ENCODE results near the gene PRELID3B.
"Not testable (repeated sequence)": the region's sequence is repeated elsewhere in the genome, so short reads cannot be mapped to it uniquely, and the experiment has no call there.

PRELID3B gene

DNA sequence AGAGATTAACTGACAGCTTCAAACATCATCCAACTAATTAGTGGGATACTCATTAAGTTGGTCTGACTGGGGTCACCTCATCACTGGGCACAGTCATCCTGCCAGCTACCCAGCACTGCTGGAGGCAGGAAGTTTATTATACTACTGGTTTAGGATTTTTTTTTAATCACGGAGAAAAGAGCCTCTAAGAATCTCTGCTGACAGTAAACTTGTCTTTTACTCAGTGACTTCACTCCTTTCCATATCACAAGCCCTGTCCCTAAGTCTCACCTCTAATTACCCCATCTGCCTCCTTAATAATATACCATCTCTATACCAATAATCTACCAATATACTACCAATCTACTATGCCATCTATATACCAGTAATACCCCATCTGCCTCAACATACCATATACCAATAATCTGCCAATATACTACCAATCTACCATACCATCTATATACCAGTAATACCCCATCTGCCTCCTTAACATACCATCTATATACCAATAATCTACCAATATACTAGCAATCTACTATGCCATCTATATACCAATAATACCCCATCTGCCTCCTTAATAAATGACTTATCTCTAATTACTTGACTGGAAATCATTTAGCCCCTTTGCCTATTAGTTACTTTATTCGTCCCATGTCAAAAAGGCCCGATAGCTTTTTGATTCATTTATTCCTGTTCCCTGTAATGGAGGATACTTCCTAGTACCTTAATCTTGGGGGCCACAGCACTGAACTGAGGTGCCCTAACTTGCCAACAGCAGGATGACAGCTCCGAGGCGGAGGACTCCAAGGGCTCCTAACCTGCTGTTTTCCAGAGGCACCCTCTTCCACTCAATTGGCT lies 15.5 kb downstream of the PRELID3B start:
- no peak for DNase-seq (ENCODE audit: low read depth in 3 of 3)

DNA sequence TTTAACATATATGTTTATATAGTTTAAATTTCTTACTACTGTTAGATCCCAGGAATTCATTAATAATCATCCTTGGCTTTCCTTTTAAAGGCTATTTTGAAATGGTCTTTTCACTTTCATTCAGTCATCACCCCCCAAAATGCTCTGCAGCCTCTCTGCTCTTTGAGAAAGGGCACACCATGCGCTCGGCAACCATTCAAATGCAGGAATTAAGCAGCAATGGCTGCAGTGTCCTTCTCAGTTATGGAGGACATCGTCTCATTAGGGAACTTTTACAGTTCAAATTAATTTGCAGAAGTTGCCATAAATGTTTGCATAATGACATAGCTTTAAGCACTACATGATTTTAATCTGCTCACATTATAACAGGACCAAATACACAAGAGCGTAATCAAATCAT lies 17.1 kb downstream of the PRELID3B start:
- DNase-seq (ENCODE audit: low read depth in 3 of 3), result no peak

DNA sequence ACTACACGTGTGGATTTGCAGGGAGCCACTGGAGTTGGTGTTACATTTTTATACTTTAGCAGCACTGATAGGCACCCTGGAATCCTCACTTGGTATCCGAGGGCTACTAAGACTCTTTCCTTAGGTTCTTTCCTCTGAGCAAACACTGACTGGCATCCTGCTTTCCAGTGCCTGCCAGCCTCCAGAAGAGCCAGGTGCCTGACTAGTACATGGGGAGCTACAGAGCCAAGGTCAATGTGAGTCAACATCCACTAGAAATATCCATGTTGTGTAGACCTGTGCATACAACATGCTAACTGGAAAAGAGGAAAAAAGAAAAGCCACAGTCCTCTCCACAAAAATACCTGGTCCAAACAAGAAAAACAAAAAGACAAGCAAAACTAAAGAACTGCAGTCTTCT lies 17.5 kb downstream of the PRELID3B start:
- no peak for DNase-seq (ENCODE audit: low read depth in 3 of 3)

DNA sequence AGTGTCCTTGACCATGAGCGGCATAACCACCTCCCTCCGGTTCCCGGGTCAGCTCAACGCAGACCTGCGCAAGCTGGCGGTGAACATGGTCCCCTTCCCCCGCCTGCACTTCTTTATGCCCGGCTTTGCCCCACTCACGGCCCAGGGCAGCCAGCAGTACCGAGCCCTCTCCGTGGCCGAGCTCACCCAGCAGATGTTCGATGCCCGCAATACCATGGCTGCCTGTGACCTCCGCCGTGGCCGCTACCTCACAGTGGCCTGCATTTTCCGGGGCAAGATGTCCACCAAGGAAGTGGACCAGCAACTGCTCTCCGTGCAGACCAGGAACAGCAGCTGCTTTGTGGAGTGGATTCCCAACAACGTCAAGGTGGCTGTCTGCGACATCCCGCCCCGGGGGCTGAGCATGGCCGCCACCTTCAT lies 18.5 kb downstream of the PRELID3B start:
- DNase-seq (ENCODE audit: low read depth in 3 of 3), result no peak

DNA sequence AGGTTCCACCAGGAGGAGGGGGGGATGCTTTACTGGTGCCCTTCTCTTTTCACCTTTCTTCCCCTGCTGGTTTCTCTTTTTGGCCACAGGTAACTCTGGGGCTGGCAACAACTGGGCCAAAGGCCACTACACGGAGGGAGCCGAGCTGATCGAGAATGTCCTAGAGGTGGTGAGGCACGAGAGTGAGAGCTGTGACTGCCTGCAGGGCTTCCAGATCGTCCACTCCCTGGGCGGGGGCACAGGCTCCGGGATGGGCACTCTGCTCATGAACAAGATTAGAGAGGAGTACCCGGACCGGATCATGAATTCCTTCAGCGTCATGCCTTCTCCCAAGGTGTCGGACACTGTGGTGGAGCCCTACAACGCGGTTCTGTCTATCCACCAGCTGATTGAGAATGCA lies 19.0 kb downstream of the PRELID3B start:
- DNase-seq (ENCODE audit: low read depth in 3 of 3), result no peak

DNA sequence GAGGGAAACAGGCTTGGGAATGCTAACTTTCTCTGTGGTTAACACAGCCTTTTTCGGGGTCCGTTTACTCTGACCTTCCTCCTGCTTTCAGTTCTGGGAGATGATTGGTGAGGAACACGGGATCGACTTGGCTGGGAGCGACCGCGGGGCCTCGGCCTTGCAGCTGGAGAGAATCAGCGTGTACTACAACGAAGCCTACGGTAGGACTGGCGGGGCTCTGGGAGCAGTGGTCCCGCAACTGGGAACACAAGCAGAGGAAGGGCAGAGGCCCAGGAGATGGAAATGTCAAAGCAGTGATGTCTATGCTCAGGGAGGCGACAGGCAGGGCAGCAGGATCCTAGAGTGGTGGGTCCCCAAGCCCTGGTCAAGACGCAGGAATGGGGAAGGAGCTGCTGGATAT lies 19.8 kb downstream of the PRELID3B start:
- no peak for DNase-seq (ENCODE audit: low read depth in 3 of 3)

DNA sequence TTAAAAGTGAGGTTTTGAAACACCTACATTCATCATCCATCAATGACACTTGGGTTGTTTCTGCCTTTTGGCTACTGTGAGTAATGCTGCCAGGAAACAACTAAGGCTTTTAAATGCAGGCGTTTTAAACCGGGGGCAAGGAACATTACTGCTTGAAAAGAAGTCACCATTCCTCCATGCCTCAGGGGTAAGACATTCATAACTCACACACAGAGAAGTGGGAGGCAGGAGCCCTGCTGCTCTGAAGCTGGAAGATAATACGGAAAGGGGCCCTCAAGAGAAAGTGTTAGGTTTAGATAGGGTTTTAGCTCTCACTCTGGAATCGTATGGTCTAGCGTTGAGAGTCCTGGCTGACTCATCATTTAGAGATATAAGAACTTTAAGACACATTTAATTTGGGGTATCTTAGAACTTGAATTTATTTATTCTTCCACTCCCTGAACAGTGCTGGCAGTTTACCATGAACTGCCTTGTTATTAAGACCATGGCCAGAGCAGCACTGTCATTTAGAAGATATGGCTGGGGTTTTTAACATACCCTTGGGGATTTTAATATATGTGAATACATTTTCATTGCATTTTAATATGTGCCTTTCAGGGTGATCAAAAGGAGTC lies 21.5 kb downstream of the PRELID3B start:
- no peak for DNase-seq (ENCODE audit: low read depth in 3 of 3)

DNA sequence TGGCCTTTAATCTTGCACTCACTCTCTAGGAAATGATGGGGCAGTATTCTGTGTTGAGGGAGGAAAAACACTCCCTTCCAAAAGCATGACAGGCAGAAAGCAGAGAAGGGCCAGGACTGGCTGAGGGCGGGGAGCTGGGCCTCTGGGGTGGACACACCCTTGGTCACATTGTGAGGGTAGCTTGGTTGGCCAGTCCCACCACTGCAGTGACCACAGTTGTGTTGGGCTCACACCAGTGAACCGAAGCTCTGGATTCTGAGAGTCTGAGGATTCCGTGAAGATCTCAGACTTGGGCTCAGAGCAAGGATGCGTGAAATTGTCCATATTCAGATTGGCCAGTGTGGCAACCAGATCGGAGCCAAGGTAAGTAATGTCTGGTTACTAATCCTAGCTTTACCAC lies 23.4 kb downstream of the PRELID3B start, which contains the start of gene TUBB1:
TSS of gene TUBB1 (plus strand) at position 213 of the 400 bp plus-strand sequence. CDS start at position 307, 94 bp downstream.
- DNase-seq (ENCODE audit: low read depth in 3 of 3), result no peak

DNA sequence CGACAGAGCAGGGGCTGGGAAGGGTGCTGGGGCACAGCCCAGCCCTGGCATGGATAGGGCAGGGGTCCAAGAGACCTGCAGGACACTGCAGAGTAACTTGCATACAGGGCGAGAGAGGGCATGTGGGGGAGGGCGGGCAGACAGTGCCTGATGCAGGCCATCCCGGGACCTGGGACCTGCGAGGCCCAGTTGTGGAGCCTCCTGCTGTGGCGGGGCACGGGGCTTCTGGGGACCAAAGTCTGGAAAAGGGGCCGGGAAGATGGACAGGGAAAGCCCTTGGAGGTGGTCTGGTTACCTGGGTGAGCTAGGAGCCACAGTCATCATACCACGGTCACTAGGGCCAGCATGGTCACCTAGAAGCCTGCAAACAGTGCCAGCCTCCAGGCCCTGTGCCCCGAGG lies 23.8 kb downstream of the PRELID3B start:
- no peak for DNase-seq (ENCODE audit: low read depth in 3 of 3)

DNA sequence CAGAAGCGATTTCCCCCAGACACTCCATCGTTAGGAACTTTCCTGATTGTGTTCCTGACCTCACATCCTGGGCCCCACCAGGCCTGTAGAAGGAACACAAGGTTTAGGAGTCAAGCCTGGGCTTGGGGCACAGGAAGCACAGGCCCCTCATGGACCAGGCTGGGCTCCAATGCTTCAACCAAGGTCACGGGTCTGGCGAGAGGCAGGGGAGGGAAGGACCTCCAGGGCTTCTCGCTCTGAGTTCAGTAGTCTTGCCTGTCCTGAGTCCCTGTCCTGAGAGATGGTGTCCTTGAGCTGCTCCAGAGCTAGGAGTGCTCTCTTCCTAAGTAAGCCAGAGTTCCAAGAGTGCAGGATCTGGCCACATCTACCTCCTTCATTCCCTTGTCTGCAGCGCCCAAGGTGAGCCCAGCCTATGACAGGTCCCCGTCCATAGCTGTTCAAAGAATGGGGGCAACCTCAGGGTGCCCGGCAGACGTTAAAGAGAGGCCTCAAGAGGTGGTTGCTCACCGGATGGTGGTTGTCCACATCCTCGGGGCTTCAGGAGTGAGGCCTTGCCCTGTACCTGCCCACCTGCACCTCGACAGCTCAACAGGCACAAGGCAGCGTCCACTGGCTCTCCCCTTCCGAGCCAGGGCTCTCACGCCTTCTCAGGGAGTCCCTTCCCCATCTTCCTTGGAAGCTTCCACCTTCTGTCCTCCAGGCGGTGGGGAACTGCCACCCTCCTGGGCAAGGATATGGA lies 24.9 kb downstream of the PRELID3B start:
- no peak for DNase-seq (ENCODE audit: low read depth in 3 of 3)

DNA sequence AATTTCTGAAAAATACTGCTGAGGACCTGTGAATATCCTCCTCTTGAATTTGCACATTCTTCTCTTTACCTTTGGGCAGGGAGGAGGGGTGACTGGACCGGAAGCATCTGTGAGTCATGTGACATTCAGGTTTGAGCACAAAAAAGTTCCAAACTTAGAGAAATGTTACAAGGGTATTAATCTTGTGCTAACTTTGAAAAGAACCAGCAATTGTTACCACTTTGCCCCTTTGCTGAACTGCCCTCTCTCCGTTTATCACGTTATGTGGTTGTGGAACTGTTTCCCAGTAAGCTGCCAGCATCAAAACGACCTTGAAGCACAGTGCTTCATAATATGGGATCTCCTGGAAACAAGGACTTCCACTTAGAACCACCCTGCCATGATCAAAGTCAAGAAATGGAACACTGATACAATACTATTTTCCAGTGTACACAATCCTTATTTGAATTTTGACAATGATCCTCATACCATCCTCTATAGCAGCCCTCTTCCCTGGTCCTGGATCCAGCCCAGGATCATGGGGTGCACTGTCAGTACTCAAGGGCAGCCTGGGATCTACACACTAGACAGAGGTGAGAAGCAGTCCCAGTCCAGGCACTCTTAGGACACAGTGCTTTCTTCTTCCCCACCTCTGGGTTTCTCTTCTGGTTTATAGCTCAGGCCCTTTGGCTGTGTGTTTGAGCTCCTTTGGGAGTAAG lies 25.6 kb downstream of the PRELID3B start:
- no peak for DNase-seq (ENCODE audit: low read depth in 3 of 3)

DNA sequence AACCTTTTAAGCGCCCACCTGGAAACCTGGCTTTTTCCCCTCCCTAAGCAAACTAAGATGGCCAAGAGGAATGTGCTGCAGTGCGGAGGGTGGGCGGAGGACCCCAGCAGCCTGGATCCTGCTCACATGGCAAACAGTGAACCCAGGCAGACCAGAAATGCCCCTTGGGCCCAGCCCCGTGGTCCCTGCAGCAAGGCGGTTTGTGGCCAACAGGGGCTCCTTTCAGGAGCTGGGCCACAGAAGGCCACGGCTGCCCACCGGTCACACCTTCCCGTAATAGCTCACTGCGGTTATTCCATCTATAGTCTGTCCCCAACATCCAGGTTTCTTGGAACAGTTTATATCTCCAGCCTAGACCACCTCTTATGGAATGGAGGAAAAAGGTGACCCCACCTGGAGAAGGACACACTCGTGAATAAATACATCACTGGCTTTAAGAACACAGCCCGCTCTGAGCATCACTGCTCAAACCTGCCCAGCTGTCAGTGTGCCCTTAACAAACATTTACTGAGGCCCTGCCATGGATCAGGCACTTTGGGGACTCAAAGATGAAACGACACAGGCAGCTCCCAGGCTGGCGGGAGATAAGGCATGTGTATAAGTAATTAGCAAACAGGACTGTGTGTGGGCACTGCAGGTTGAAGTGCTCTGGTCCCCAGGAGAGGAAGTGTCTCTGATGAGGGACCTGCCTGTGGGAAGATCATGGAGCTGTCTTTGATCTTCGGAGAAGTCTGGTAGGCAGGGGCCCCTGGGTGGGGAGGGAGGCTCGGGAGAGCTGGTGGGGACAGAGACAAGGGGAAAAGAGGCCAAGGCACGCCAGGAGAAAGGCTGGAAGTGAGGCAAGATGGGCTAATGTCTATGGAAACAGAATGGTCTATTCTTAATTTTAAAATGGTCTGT lies 26.5 kb downstream of the PRELID3B start:
- DNase-seq (ENCODE audit: low read depth in 3 of 3), result no peak

DNA sequence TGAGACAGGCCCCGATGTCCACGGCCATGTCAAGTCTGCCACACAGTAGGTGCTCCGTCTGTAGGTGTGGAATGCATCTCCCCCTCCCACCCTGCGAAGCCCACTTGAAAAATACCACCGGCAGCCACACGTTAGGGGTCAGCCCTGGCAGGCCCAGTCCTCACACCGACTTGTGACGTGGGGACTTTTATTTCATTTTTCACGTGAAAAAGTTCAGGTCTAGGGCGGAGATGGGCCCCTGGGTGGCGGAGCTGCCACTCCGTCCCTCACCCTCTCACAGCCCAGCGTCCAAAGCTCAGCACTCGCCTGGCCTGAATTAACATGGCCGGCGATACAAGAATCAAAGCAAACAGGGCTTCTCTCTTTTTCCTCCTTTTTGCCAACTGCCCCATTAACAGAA lies 27.2 kb downstream of the PRELID3B start:
- DNase-seq (ENCODE audit: low read depth in 3 of 3), result no peak

DNA sequence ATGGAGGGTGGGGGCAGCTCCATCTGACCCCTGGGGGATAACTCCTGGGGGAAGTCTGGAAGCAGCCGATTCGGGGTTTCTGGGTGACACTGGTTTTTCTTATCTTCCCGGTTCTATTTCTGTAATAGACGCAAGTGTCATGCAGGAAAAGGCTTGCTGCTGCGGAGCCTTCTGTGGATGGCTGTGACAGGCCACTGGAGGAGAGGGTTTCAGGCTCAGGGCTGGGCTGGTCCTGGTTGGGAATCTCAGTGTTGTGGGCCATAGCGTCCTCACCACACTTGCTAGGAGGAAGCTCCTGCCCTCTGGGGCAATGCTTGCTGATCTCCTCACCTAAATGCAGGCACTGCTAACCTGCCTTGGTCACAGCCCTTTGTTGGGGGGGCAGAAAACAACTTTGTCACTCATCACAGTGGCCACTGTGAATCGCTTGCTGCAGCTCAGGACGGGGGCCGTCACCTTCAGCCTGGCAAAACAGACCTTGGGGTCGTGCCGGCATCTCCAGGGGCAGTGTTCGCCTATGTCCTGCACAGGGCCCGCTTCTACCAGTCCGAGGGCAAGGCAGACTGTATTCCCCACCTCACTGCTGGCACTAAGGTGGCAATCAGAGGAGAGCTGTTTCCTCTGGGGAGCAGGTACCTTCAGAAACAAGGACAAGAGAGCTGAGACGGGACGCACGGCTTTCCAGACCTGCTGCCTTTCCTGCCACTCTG lies 27.8 kb downstream of the PRELID3B start:
- no peak for DNase-seq (ENCODE audit: low read depth in 3 of 3)

DNA sequence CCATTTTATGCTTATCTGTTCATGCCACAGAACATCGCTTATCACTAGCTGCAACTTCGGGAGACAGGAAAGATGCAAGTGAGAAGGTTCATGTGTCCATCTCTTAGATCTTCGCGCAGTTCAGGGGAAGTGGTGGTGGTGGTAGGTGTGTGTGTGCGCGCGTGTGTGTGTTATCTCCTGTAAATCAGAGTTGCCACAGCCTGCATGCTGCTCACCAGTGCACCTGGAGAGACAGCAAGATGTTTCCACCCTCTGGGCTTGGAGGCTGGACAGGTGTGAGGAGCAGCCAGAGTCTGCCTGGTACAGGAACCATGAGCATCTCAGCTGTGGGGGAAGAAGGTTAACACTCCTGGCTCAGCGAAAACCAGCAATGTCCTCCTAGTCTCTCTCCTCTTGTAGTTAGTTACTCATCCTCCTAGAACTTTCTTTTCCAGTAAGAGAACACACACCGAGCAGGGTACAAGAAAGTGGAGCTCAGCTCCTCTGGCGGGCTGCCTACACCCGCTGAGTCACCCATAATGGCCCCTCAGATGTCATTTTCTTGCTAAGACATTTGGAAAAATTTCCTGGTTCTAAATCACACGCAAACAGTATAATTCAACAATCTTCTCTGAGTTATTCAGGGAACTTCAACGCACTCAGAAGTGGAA lies 28.5 kb downstream of the PRELID3B start:
- no peak for DNase-seq (ENCODE audit: low read depth in 3 of 3)

DNA sequence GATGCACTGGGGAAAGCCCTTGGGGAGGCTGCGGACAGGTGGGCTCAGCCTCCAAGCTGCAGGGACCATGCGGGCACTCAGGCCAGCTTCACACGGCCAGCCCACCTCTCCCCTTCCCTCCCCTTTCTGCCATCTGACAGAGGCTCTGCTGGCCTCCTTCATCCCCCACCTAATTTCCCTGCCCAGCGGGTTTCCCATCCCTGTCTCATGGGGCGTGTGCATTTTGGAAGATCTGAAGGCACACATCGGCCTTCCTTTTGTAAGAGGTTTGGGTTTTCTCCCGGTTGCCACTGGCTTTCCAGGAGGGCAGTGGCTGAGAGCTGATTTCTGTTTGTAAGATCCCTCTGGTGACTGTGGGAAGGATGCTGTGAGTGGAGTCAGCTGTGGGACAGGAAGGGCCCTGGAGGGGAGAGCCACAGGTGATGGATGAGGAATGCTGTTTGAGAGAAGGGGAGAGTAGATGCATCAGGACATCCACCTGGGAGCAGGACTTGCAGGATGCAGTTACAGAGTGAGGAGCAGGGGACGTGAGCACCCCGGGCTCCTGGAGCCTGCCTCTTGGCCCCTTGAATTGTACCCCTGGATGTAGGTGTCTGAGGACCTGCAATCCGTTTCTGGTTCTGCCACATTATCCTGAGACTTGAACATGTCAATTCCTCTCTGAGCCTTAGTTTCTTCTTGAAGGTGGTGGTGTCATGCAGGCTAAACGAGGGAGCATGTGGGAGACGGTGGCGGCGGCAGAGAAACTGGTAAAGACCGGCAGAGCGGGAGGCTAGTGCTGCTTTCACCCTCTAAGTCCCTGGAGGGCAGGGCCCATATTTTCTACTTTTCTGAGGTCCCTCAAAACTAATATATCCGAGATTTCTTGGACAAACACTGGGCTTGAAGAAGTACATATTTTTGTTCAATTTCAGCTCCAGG lies 29.3 kb downstream of the PRELID3B start:
- DNase-seq (ENCODE audit: low read depth in 3 of 3), result no peak

DNA sequence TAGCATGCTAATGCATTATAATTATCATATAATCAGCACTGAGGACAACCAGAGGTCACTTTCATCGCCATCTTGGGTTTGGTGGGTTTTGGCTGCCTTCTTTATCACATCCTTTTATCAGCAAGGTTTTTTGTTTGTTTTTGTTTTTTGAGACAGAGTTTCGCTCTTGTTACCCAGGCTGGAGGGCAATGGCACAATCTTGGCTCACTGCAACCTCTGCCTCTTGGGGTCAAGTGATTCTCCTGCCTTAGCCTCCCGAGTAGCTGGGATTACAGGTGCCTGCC lies 30.8 kb downstream of the PRELID3B start:
- not testable (repeated sequence) for DNase-seq (ENCODE audit: low read depth in 3 of 3)

DNA sequence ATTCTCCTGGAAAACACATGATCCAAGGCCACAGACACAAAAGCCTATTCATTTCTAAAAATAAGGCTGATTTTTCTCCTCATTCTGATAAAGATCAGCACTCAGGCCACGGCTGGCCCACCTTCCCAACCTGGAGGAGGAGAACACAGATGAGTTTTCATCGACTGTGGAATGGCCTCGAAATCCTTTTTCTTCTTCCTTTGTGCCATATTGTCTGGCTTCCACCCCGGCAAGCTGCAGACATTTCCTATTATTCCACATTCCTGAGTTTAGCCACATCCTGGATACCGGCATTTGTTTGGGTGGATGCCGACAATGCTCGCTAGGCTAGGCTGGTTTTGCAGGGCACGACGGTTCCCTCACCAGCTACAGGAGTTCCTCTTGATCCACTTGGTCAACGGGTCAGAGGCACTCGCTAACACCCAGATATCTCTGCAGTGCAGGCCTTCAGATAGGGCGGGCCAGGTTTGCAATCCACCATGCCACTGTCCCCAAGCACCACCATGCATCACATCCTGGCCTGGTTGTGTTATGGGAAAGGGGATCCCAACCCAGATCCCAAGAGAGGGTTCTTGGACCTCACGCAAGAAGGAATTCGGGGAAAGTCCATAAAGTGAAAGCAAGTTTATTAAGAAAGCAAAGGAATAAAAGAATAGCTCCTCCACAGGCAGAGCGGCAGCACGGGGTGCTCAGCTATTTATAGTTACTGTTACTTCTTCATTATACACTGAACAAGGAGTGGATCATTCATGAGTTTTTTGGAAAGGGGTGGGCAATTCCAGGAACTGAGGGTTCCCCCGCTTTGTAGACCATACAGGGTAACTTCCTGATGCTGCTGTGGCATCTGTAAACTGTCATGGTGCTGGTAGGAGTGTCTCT lies 31.4 kb downstream of the PRELID3B start:
- DNase-seq (ENCODE audit: low read depth in 3 of 3), result no peak
